Measurements from ENCODE around the gene NRXN3. TPM values are rescaled to one million over a fixed set of nuclear protein-coding genes. Genes with fewer than 3 reads are reported as not detected.

The NRXN3 gene
- total and polyA plus RNA-seq, 2 of the 4 experiments (the other 2 are of a cell fraction): 4.8 to 25.1 TPM

DNA sequence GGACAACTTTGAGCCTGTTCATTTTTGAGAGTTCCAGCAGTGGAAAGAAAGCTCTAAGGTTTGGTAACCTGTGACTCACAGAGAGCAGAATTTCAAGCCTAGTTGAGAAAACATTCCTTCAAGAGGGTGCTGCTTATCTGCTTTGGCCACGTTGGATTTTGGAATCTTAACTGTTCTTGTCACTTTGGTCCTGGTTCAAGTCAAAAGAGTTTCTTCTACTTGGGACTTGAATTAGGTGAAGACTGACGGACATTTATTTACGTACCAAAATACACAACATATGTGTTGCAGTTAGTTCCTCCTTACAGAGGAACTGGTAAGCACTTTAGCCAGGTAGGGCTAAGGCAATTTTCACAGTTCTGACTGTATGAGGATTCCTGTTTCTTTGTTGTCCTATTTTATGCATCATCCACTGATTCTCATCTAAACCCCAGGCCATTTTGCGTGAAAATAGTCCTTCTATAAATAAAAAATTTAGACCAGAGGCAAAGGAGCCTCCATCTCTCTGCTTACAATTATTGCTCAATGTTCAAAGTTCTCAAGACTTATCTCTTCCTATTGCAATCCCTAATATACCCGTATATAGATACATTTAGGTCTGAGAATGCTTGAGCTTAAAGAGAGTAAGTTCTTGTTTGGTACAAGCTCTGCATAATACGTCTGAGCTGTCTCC is 1460.3 kb downstream of the NRXN3 start:
- H4K8ac ChIP-seq (ENCODE audit: low read depth in 2 of 2, low read length in 2 of 2): no peak overlapping the region
- no peak overlapping the region for H2AK5ac ChIP-seq (ENCODE audit: low read depth, low read length)
- no TSS peak for BruUV-seq (replicated peaks)
- no peaks in the 10 kb centered on the region for H3K36me3 ChIP-seq (ENCODE audit: control insufficient read depth, insufficient read depth, low read length)
- DNase-seq: peak; percentile 13
- in situ Hi-C loops (cut with MboI; ENCODE audit: low sequenced_read_pairs) (no loop called here), dilution Hi-C loops (cut with HindIII; ENCODE audit: low sequenced_read_pairs, unreplicated experiment) (no loop called here), intact Hi-C loops (cut with micrococcal nuclease) (no loop called here)
- no peak overlapping the region for H2BK15ac ChIP-seq (ENCODE audit: low read depth, low read length)
- H4K20me1 ChIP-seq (ENCODE audit: insufficient read depth, low read length): no peaks in the 10 kb centered on the region
- H3K56ac ChIP-seq (ENCODE audit: extremely low read depth, insufficient read depth, low read length): no peak overlapping the region
- no peak overlapping the region for H2BK20ac ChIP-seq (ENCODE audit: low read depth, low read length)
- H2BK5ac ChIP-seq (ENCODE audit: low read depth, low read length, poor library complexity, severe bottlenecking): no peak overlapping the region
- TF ChIP-seq MXI1 (IDR thresholded peaks at IDR 0.05; ENCODE audit: borderline replicate concordance, low read depth, low read length) (no peak), CEBPB (IDR thresholded peaks at IDR 0.05; ENCODE audit: low read depth, low read length) (peak; percentile 28; the same call in 1 of the 2 replicates)
- H3K79me1 ChIP-seq (ENCODE audit: low read depth in 1 of 2, low read length in 2 of 2): no peaks in the 10 kb centered on the region
- H3K4me1 ChIP-seq (ENCODE audit: control insufficient read depth, insufficient read depth, low read length): no peaks in the 10 kb centered on the region; the same call in 1 of the 2 replicates
- no peak overlapping the region for H4K5ac ChIP-seq (ENCODE audit: low read depth, low read length)
- H3K9ac ChIP-seq (ENCODE audit: low read depth, low read length): no peak overlapping the region
- no peak overlapping the region for H2AK9ac ChIP-seq (replicated peaks; ENCODE audit: low read depth, low read length, poor library complexity)
- no peak overlapping the region for H3K4ac ChIP-seq (ENCODE audit: low read depth, low read length)
- no peak overlapping the region for H3K18ac ChIP-seq (ENCODE audit: low read depth, low read length)
- no peak overlapping the region for H3K4me2 ChIP-seq (ENCODE audit: low read depth, low read length)
- no peaks in the 10 kb centered on the region for H3K27me3 ChIP-seq (ENCODE audit: control insufficient read depth, insufficient read depth, low read length)
- H3K14ac ChIP-seq (replicated peaks; ENCODE audit: low read depth, low read length): no peak overlapping the region
- H2BK120ac ChIP-seq (ENCODE audit: low read depth, low read length): no peak overlapping the region
- no peak overlapping the region for H2AFZ ChIP-seq (replicated peaks; ENCODE audit: low read length, poor library complexity)
- WGBS, 2 experiments (ENCODE audit: extremely low coverage in 2 of 2, insufficient read length in 1 of 2): no CpG with 5 or more reads among the region's 6 CpGs
- 0 out of 2 replicates have a peak, but pooled peaks have one; percentile 14 for ATAC-seq (ENCODE audit: low read depth)
- H3K27ac ChIP-seq (ENCODE audit: insufficient read depth, low read length): no peak overlapping the region
- ChIA-PET CTCF (no interaction called here), POLR2A (ENCODE audit: unreplicated experiment) (no interaction called here)
- no peak overlapping the region for H3K4me3 ChIP-seq (ENCODE audit: insufficient read depth, low read depth, low read length)
- no peak overlapping the region for H3K23ac ChIP-seq (ENCODE audit: low read depth, low read length)
- no peaks in the 10 kb centered on the region for H3K9me1 ChIP-seq (ENCODE audit: insufficient read depth, low read length)
- H3K9me3 ChIP-seq (ENCODE audit: control insufficient read depth, insufficient read depth, low read length): no peaks in the 10 kb centered on the region
- H4K91ac ChIP-seq (ENCODE audit: insufficient read depth, low read depth, low read length): no peak overlapping the region

Measured in IMR-90 (cell line).